Measurements from ENCODE around the gene DTX4.

The DTX4 gene

GRCh38 chr11:59225017-59225416, 53.1 kb downstream of the DTX4 start:
- TF ChIP-seq SUZ12 (IDR thresholded peaks at IDR 0.05; ENCODE audit: extremely low read depth, insufficient read depth, insufficient read length): no peak
- TF ChIP-seq ZNF274 (IDR thresholded peaks at IDR 0.05; ENCODE audit: low read depth, low read length): no peak
- no peak for TF ChIP-seq YY1 (IDR thresholded peaks at IDR 0.05; ENCODE audit: insufficient read depth, insufficient read length)
- Histone ChIP-seq H3K36me3 (ENCODE audit: insufficient read depth, insufficient read length, low read length) (no peaks in the 10 kb centered on the region), H3K4me3 (ENCODE audit: insufficient read length, low read depth) (no peak overlapping the region), H3K27me3 (ENCODE audit: insufficient read depth, insufficient read length) (no peaks in the 10 kb centered on the region), H3K9ac (ENCODE audit: insufficient read length, low read depth) (no peak overlapping the region), H3K4me1 (ENCODE audit: insufficient read depth, insufficient read length) (no peaks in the 10 kb centered on the region), H3K9me3 (ENCODE audit: insufficient read depth, low read length) (no peaks in the 10 kb centered on the region)
- no peak for DNase-seq (ENCODE audit: low read depth, low spot score)

DNA sequence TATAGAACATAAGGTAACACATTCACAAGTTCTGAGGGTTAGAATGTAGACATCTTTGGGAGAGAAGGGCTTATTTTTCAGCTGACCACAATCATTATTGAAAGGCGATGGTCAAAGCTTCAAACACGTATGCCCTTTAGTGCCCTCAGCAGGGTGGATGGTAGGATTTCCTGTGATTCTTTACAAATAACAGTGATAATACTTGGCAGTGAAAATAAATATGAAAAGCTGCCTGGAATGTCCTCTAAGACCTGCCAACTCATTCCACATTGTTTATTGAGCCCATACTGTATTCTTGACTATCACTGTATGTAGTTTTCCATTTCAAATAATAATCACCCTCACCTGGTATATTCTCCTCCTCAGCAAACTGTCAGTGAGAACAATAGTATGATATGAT, 54.5 kb downstream of the DTX4 start:
- H3K36me3 ChIP-seq (ENCODE audit: insufficient read depth, insufficient read length, low read length): no peaks in the 10 kb centered on the region
- TF ChIP-seq ZNF274 (IDR thresholded peaks at IDR 0.05; ENCODE audit: low read depth, low read length) (no peak), YY1 (IDR thresholded peaks at IDR 0.05; ENCODE audit: insufficient read depth, insufficient read length) (no peak), SUZ12 (IDR thresholded peaks at IDR 0.05; ENCODE audit: extremely low read depth, insufficient read depth, insufficient read length) (no peak)
- DNase-seq (ENCODE audit: low read depth, low spot score): no peak
- H3K9me3 ChIP-seq (ENCODE audit: insufficient read depth, low read length): peaks cover under 1% of the 10 kb centered on the region; the same call in 1 of the 2 replicates
- H3K4me1 ChIP-seq (ENCODE audit: insufficient read depth, insufficient read length): no peaks in the 10 kb centered on the region
- no peak overlapping the region for H3K9ac ChIP-seq (ENCODE audit: insufficient read length, low read depth)
- no peak overlapping the region for H3K4me3 ChIP-seq (ENCODE audit: insufficient read length, low read depth)
- no peaks in the 10 kb centered on the region for H3K27me3 ChIP-seq (ENCODE audit: insufficient read depth, insufficient read length)

DNA sequence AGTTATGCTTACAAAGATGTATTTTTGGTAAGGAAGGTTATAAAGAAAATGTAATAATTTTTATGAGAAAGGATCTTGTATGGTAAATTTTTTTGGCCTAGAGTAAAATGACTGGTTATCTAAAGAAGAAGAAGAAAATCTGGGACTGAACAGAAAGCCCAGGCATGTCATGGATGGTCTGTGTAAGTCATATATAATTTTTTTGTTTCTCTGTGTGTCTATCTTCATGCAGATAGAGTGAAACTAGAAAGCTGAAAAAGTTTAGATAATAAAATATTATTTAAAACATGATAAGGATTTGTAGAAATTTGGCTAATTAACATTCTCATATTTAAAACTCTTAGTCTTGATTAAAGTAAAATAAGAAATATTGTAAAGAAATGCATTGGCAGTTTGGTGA, 68.4 kb downstream of the DTX4 start:
- no peaks in the 10 kb centered on the region for H3K4me1 ChIP-seq (ENCODE audit: insufficient read depth, insufficient read length)
- TF ChIP-seq YY1 (IDR thresholded peaks at IDR 0.05; ENCODE audit: insufficient read depth, insufficient read length) (no peak), SUZ12 (IDR thresholded peaks at IDR 0.05; ENCODE audit: extremely low read depth, insufficient read depth, insufficient read length) (no peak), ZNF274 (IDR thresholded peaks at IDR 0.05; ENCODE audit: low read depth, low read length) (no peak)
- peaks cover 34% of the 10 kb centered on the region for H3K9me3 ChIP-seq (ENCODE audit: insufficient read depth, low read length)
- no peak overlapping the region for H3K4me3 ChIP-seq (ENCODE audit: insufficient read length, low read depth)
- no peaks in the 10 kb centered on the region for H3K27me3 ChIP-seq (ENCODE audit: insufficient read depth, insufficient read length)
- H3K36me3 ChIP-seq (ENCODE audit: insufficient read depth, insufficient read length, low read length): no peaks in the 10 kb centered on the region
- no peak overlapping the region for H3K9ac ChIP-seq (ENCODE audit: insufficient read length, low read depth)
- DNase-seq (ENCODE audit: low read depth, low spot score): no peak

DNA sequence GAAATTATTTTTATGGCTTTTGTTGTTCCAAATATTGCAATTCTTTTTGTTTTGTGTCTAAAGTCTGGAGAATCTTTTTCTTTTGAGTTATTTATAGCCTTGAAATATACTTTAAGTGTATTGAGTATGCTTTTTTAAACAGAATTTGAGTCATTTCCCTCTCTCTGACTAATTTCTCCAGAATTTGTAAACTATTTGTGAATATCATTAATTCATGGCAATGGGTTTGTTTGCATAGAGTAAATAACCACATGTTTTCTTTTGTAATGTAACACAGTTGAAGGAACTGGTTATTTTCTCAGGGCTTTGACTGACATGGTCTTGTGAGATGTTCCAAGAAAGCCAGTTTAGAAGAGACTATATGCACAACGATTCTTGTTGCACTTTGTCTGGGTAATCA, 71.7 kb downstream of the DTX4 start:
- H3K9me3 ChIP-seq (ENCODE audit: insufficient read depth, low read length): peaks cover 34% of the 10 kb centered on the region
- DNase-seq (ENCODE audit: low read depth, low spot score): no peak

DNA sequence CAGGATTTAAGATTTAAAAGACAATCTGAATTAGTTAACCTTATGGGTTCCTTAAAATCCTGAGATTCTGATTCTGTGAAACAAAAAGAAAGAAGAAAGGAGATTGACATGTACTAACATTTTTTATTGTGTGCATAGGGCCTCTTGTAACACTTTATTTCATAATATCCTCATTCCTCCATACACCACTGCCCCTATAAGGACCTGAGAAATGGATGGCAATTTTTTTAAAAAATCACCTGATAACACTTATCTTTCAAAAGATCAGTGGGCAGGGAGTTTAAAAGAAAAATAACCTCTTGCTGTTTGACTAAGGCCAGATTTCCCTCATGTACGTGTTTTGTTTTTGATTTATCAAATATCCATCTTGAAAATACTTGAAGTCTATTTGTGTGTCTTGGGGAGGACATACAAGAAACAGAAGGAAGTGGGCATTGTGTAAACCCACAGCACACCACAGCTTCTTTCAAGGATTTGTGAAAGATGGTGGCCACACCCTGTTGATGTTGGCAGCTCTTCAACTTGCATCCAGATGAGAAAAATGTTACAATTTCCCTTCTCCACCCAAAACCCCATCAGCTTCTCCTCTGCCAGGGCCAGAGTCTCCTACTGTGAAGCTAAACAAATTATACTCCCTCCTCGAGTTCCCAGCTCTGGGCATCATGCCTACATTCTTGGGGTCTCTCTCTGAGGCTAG, 75.7 kb downstream of the DTX4 start:
- TF ChIP-seq ZNF274 (IDR thresholded peaks at IDR 0.05; ENCODE audit: low read depth, low read length) (no peak), YY1 (IDR thresholded peaks at IDR 0.05; ENCODE audit: insufficient read depth, insufficient read length) (no peak), SUZ12 (IDR thresholded peaks at IDR 0.05; ENCODE audit: extremely low read depth, insufficient read depth, insufficient read length) (no peak)
- no peaks in the 10 kb centered on the region for H3K4me1 ChIP-seq (ENCODE audit: insufficient read depth, insufficient read length)
- H3K9ac ChIP-seq (ENCODE audit: insufficient read length, low read depth): no peak overlapping the region
- no peaks in the 10 kb centered on the region for H3K27me3 ChIP-seq (ENCODE audit: insufficient read depth, insufficient read length)
- H3K9me3 ChIP-seq (ENCODE audit: insufficient read depth, low read length): no peaks in the 10 kb centered on the region; the same call in 1 of the 2 replicates
- no peaks in the 10 kb centered on the region for H3K36me3 ChIP-seq (ENCODE audit: insufficient read depth, insufficient read length, low read length)
- DNase-seq (ENCODE audit: low read depth, low spot score): no peak
- H3K4me3 ChIP-seq (ENCODE audit: insufficient read length, low read depth): no peak overlapping the region

More for the DNA sequence above, 71.7 kb downstream of the DTX4 start:
- TF ChIP-seq ZNF274 (IDR thresholded peaks at IDR 0.05; ENCODE audit: low read depth, low read length) (no peak), SUZ12 (IDR thresholded peaks at IDR 0.05; ENCODE audit: extremely low read depth, insufficient read depth, insufficient read length) (no peak), YY1 (IDR thresholded peaks at IDR 0.05; ENCODE audit: insufficient read depth, insufficient read length) (no peak)
- Histone ChIP-seq H3K36me3 (ENCODE audit: insufficient read depth, insufficient read length, low read length) (no peaks in the 10 kb centered on the region), H3K27me3 (ENCODE audit: insufficient read depth, insufficient read length) (no peaks in the 10 kb centered on the region), H3K4me3 (ENCODE audit: insufficient read length, low read depth) (no peak overlapping the region), H3K4me1 (ENCODE audit: insufficient read depth, insufficient read length) (no peaks in the 10 kb centered on the region), H3K9ac (ENCODE audit: insufficient read length, low read depth) (no peak overlapping the region)

DNA sequence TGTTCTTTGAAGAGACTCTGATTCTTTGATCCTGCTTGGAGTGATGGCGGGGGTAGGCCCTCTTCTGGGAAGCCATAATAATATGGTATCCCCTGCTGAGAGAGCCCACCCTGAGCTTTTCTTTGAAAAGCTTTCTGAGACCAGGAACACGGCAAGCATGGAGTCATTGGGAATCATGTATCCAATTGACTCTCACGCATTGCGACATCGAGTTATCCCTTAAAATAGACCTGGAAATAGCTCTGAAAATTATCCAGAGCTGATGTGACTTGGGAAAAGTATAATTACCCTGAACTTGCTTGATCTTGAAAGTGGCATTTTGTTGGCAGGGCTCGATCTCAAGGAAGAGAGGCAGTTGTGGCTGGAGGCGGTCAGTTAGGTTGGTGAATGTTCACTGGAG, 77.6 kb downstream of the DTX4 start:
- H3K36me3 ChIP-seq (ENCODE audit: insufficient read depth, insufficient read length, low read length): no peaks in the 10 kb centered on the region
- no peaks in the 10 kb centered on the region for H3K27me3 ChIP-seq (ENCODE audit: insufficient read depth, insufficient read length)
- no peak overlapping the region for H3K4me3 ChIP-seq (ENCODE audit: insufficient read length, low read depth)
- H3K9me3 ChIP-seq (ENCODE audit: insufficient read depth, low read length): no peaks in the 10 kb centered on the region; the same call in 1 of the 2 replicates
- no peak for DNase-seq (ENCODE audit: low read depth, low spot score)
- no peak overlapping the region for H3K9ac ChIP-seq (ENCODE audit: insufficient read length, low read depth)
- H3K4me1 ChIP-seq (ENCODE audit: insufficient read depth, insufficient read length): no peaks in the 10 kb centered on the region
- TF ChIP-seq ZNF274 (IDR thresholded peaks at IDR 0.05; ENCODE audit: low read depth, low read length): no peak
- no peak for TF ChIP-seq YY1 (IDR thresholded peaks at IDR 0.05; ENCODE audit: insufficient read depth, insufficient read length)
- TF ChIP-seq SUZ12 (IDR thresholded peaks at IDR 0.05; ENCODE audit: extremely low read depth, insufficient read depth, insufficient read length): no peak

DNA sequence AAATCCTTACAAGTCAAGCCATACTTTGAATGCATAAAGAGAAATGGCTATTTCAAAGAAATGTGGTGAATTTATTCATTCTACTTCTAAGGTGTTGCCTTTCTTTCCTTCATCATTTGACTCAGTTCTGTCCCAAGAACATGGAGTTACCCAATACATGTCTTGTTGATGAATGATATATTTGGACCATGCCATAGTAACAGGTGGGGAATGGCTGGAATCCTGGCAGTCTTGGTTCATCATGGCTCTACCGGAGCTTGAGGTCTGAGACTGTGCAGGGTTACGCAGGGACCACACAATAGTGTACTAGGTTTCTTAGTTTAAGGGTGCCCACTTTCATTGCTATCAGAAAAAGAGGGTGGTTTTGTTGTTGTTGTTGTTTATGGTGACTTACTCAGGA, 81.1 kb downstream of the DTX4 start:
- no peaks in the 10 kb centered on the region for H3K9me3 ChIP-seq (ENCODE audit: insufficient read depth, low read length)
- no peak overlapping the region for H3K9ac ChIP-seq (ENCODE audit: insufficient read length, low read depth)
- no peaks in the 10 kb centered on the region for H3K4me1 ChIP-seq (ENCODE audit: insufficient read depth, insufficient read length)
- no peak for DNase-seq (ENCODE audit: low read depth, low spot score)
- no peaks in the 10 kb centered on the region for H3K36me3 ChIP-seq (ENCODE audit: insufficient read depth, insufficient read length, low read length)
- no peak overlapping the region for H3K4me3 ChIP-seq (ENCODE audit: insufficient read length, low read depth)
- no peaks in the 10 kb centered on the region for H3K27me3 ChIP-seq (ENCODE audit: insufficient read depth, insufficient read length)
- TF ChIP-seq ZNF274 (IDR thresholded peaks at IDR 0.05; ENCODE audit: low read depth, low read length): no peak
- no peak for TF ChIP-seq SUZ12 (IDR thresholded peaks at IDR 0.05; ENCODE audit: extremely low read depth, insufficient read depth, insufficient read length)
- TF ChIP-seq YY1 (IDR thresholded peaks at IDR 0.05; ENCODE audit: insufficient read depth, insufficient read length): no peak

All from NT2/D1 (cell line).